Parathyroid adenoma (tissue), 2 donors: Measurements from ENCODE around the gene SEMA4A.

Source experiments
- H2AFZ ChIP-seq: fragments of 300-600 bp; sonication (generic); one replicate; pipeline ENCODE4 v1.7.0; 2017; ENCODE audit warnings: antibody characterized with exemption, mild to moderate bottlenecking
- H3K27ac ChIP-seq: fragments of 300-600 bp; sonication (generic); one replicate; pipeline ENCODE4 v1.7.0; 2017
- H3K27me3 ChIP-seq: fragments of 300-600 bp; sonication (generic); one replicate; pipeline ENCODE4 v1.7.0; 2017; ENCODE audit warnings: low read length; ENCODE audit not compliant: control insufficient read depth, insufficient read depth
- H3K36me3 ChIP-seq: fragments of 300-600 bp; sonication (generic); one replicate; pipeline ENCODE4 v1.7.0; 2017; ENCODE audit warnings: low read length; ENCODE audit not compliant: control insufficient read depth, insufficient read depth
- H3K4me1 ChIP-seq: fragments of 300-600 bp; sonication (generic); one replicate; pipeline ENCODE4 v1.7.0; 2017; ENCODE audit warnings: control low read depth
- H3K4me2 ChIP-seq: fragments of 300-600 bp; sonication (generic); one replicate; pipeline ENCODE4 v1.7.0; 2017; ENCODE audit warnings: low read length
- H3K4me3 ChIP-seq: fragments of 300-600 bp; sonication (generic); one replicate; pipeline ENCODE4 v1.7.0; 2017; ENCODE audit warnings: low read depth, low read length
- H3K79me2 ChIP-seq: fragments of 300-600 bp; sonication (generic); one replicate; pipeline ENCODE4 v1.7.0; 2017; ENCODE audit warnings: control low read depth
- H3K9ac ChIP-seq: fragments of 300-600 bp; sonication (generic); one replicate; pipeline ENCODE4 v1.7.0; 2017; ENCODE audit warnings: mild to moderate bottlenecking
- H3K9me3 ChIP-seq: fragments of 300-600 bp; sonication (generic); one replicate; pipeline ENCODE4 v1.7.0; 2017; ENCODE audit warnings: low read length; ENCODE audit not compliant: control insufficient read depth
- CTCF ChIP-seq: fragments of 300-600 bp; sonication (generic); IDR thresholded peaks from one replicate; pipeline ENCODE4 v1.7.0; 2017; ENCODE audit warnings: antibody characterized with exemption, mild to moderate bottlenecking
- donor health status: primary hyperparathyroidism.

Gene SEMA4A

GRCh38 chr1:156225677-156226014 lies 72.3 kb downstream of the SEMA4A start:
- no peak overlapping the region for H3K27ac ChIP-seq
- no peaks in the 10 kb centered on the region for H3K9me3 ChIP-seq
- H3K9ac ChIP-seq = no peak overlapping the region
- H3K4me1 ChIP-seq = no peaks in the 10 kb centered on the region
- no peak overlapping the region for H2AFZ ChIP-seq
- no peaks in the 10 kb centered on the region for H3K36me3 ChIP-seq
- H3K27me3 ChIP-seq = no peaks in the 10 kb centered on the region
- peaks cover 8% of the 10 kb centered on the region for H3K79me2 ChIP-seq
- TF ChIP-seq CTCF = no peak
- H3K4me3 ChIP-seq = no peak overlapping the region
- H3K4me2 ChIP-seq = no peak overlapping the region

GRCh38 chr1:156226116-156226538 lies 72.7 kb downstream of the SEMA4A start:
- Histone ChIP-seq H3K36me3 (no peaks in the 10 kb centered on the region), H3K27ac (no peak overlapping the region), H3K9ac (no peak overlapping the region)

GRCh38 chr1:156226782-156227181 lies 73.4 kb downstream of the SEMA4A start:
- Histone ChIP-seq H3K4me1 (no peaks in the 10 kb centered on the region), H3K27ac (no peak overlapping the region), H3K9me3 (no peaks in the 10 kb centered on the region), H3K9ac (no peak overlapping the region), H3K27me3 (no peaks in the 10 kb centered on the region), H3K4me2 (no peak overlapping the region), H3K79me2 (peaks cover 6% of the 10 kb centered on the region), H2AFZ (no peak overlapping the region), H3K4me3 (no peak overlapping the region), H3K36me3 (no peaks in the 10 kb centered on the region)
- TF ChIP-seq CTCF = no peak

More at GRCh38 chr1:156226116-156226538, 72.7 kb downstream of the SEMA4A start:
- Histone ChIP-seq H3K4me2 (no peak overlapping the region), H3K9me3 (no peaks in the 10 kb centered on the region), H2AFZ (no peak overlapping the region), H3K4me3 (no peak overlapping the region), H3K27me3 (no peaks in the 10 kb centered on the region), H3K4me1 (no peaks in the 10 kb centered on the region), H3K79me2 (peaks cover 8% of the 10 kb centered on the region)
- no peak for TF ChIP-seq CTCF
